HepG2 (cell line): Measurements from ENCODE around the gene B3GNT9. TPM values are rescaled to one million over a fixed set of nuclear protein-coding genes. Genes with fewer than 3 reads are reported as not detected.

ENCODE experiments used
- ARNT ChIP-seq: fragments of 450-650 bp; IDR thresholded peaks from 2 replicates; pipeline ENCODE4 v1.6.1; 2017
- CEBPG ChIP-seq: IDR thresholded peaks from 2 replicates; pipeline ENCODE4 v1.6.1; 2016
- CHD4 ChIP-seq: fragments of 200-600 bp; sonication (generic); IDR thresholded peaks from 2 replicates; pipeline ENCODE4 v1.7.0; 2017; ENCODE audit warnings: mild to moderate bottlenecking, low read length, borderline replicate concordance
- E2F2 ChIP-seq: sonication (generic); formaldehyde crosslinking; IDR thresholded peaks from 2 replicates; pipeline ENCODE4 v1.4.0; 2020; ENCODE audit warnings: missing genetic modification reagents, borderline replicate concordance
- HNF1A ChIP-seq, 2 experiments: sonication (generic) in 1 of 2; formaldehyde crosslinking in 1 of 2; IDR thresholded peaks; 2 replicates each; pipeline versions ENCODE4 v1.4.0 to v1.6.1; 2016 to 2020; ENCODE audit warnings: borderline replicate concordance in 1 of 2, low read depth in 1 of 2, mild to moderate bottlenecking in 1 of 2, missing genetic modification reagents in 1 of 2
- HNRNPH1 ChIP-seq: fragments of 200-400 bp; formaldehyde crosslinking; optimal IDR thresholded peaks from 2 replicates; pipeline ENCODE3; 2017; ENCODE audit warnings: mild to moderate bottlenecking, low read depth, low read length
- MLX ChIP-seq: IDR thresholded peaks from 2 replicates; pipeline ENCODE4 v1.6.1; 2016
- MNT ChIP-seq: fragments of 450-650 bp; IDR thresholded peaks from 2 replicates; pipeline ENCODE4 v1.6.1; 2016
- PAWR ChIP-seq: sonication (generic); formaldehyde crosslinking; IDR thresholded peaks from 2 replicates; pipeline ENCODE4 v1.4.0; 2020; ENCODE audit warnings: missing genetic modification reagents, mild to moderate bottlenecking, borderline replicate concordance
- RCOR2 ChIP-seq: IDR thresholded peaks from 2 replicates; pipeline ENCODE4 v1.6.1; 2016; ENCODE audit warnings: missing biosample characterization, missing genetic modification reagents
- TCF7L2 ChIP-seq: IDR thresholded peaks from 2 replicates; pipeline ENCODE4 v1.6.1; 2011; ENCODE audit warnings: mild to moderate bottlenecking, low read depth, low read length, moderate library complexity
- TGIF2 ChIP-seq: IDR thresholded peaks from 2 replicates; pipeline ENCODE4 v1.6.1; 2016; ENCODE audit warnings: control low read depth, missing compliant biosample characterization
- YY1 ChIP-seq: IDR thresholded peaks from 2 replicates; pipeline ENCODE4 v1.6.1; 2011; ENCODE audit warnings: low read length, low read depth, moderate library complexity, mild to moderate bottlenecking; ENCODE audit not compliant: insufficient read depth, insufficient replicate concordance
- ZMAT3 ChIP-seq: sonication (generic); formaldehyde crosslinking; conservative IDR thresholded peaks from 2 replicates; pipeline ENCODE4 v1.7.0; 2021; ENCODE audit warnings: missing genetic modification reagents
- ZNF10 ChIP-seq: sonication (generic); formaldehyde crosslinking; IDR thresholded peaks from 2 replicates; pipeline ENCODE4 v1.4.0; 2020; ENCODE audit warnings: mild to moderate bottlenecking, low read depth, missing genetic modification reagents, borderline replicate concordance
- ZNF143 ChIP-seq: sonication (generic); formaldehyde crosslinking; IDR thresholded peaks from 2 replicates; pipeline ENCODE4 v1.4.0; 2020; ENCODE audit warnings: missing genetic modification reagents
- ZNF205 ChIP-seq: IDR thresholded peaks from 2 replicates; pipeline ENCODE4 v1.6.1; 2018; ENCODE audit warnings: missing biosample characterization, missing genetic modification reagents
- ZNF260 ChIP-seq: sonication (generic); formaldehyde crosslinking; IDR thresholded peaks from 2 replicates; pipeline ENCODE4 v1.4.0; 2020; ENCODE audit warnings: missing genetic modification reagents, low read depth, mild to moderate bottlenecking, borderline replicate concordance
- ZNF441 ChIP-seq: sonication (generic); formaldehyde crosslinking; IDR thresholded peaks from 2 replicates; pipeline ENCODE4 v1.7.0; 2021; ENCODE audit warnings: missing genetic modification reagents, borderline replicate concordance
- ZNF496 ChIP-seq: sonication (generic); formaldehyde crosslinking; IDR thresholded peaks from 2 replicates; pipeline ENCODE4 v1.8.1; 2023; ENCODE audit warnings: mild to moderate bottlenecking, moderate library complexity, missing genetic modification reagents; ENCODE audit not compliant: insufficient replicate concordance
- polyA plus RNA-seq, 8 experiments: library from polyadenylated mRNA; depleted of rRNA in 3 of 8; stranded (reverse) in 7 of 8; unstranded in 1 of 8; fragments of >200 nt; fragmentation: Illumina TruSeq in 4 of 8; extraction: Trizol in 4 of 8; gene quantifications; 2 replicates each; pipeline versions ENCODE4 v1.2.1 to v1.2.3, GENCODE V29; 2011 to 2016; ENCODE audit warnings: low read depth in 4 of 8, missing spikeins in 1 of 8, mixed read lengths in 1 of 8; ENCODE audit not compliant: insufficient read depth in 1 of 8
- total RNA-seq, 5 experiments: library from RNA; depleted of rRNA; stranded (reverse); fragments of >200 nt; fragmentation: Illumina TruSeq; extraction: Trizol; gene quantifications; 2 replicates each; pipeline ENCODE4 v1.2.3, GENCODE V29; 2016; ENCODE audit warnings: low read depth in 1 of 5
- TF ChIP-seq, protein P1 (sequence below): sonication (generic); formaldehyde crosslinking; IDR thresholded peaks from 2 replicates; pipeline ENCODE4 v1.5.0; 2020; ENCODE audit warnings: missing genetic modification reagents

Gene B3GNT9
- total and polyA plus RNA-seq, 2 of the 13 experiments (the other 11 are each of a cell fraction or from before 2014, with no cell fraction given) = 1.5 to 3.1 TPM

DNA sequence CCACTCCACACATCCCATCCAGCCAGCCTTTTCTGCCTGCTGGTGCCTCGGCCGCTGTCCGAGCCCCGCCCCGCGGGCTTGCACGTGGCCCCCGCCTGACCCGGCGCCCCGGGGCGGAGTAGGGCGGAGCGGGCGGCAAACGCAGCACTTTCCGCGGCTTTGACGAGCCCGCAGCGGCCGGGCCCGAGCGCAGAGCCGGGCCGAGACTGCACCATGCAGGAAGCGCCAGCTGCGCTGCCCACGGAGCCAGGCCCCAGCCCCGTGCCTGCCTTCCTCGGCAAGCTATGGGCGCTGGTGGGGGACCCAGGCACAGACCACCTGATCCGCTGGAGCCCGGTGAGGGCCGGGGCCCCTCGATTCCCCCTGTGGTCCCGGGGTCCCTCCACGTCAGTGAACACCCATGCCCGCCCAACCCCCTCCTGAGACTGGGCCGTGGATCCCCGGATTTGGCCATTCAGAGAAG lies 13.8 kb upstream of the B3GNT9 start, which contains the start of gene HSF4 (continued):
- TF ChIP-seq MNT (peak; percentile 38; the same call in 1 of the 2 replicates), E2F2 (peak; percentile 70; the same call in 1 of the 2 replicates), PAWR (CRISPR knock-in tag) (no peak), ZNF260 (no peak), HNF1A (IDR thresholded peaks at IDR 0.05; ENCODE audit: low read depth) (no peak; the same call in 1 of the 2 replicates), HNF1A (CRISPR knock-in tag; IDR thresholded peaks at IDR 0.05; ENCODE audit: borderline replicate concordance) (0 out of 2 replicates have a peak, but pooled peaks have one; percentile 78), ZNF496 (CRISPR knock-in tag) (no peak), ZNF10 (no peak), ZNF441 (CRISPR knock-in tag) (peak; percentile 94), MLX (CRISPR knock-in tag) (peak; percentile 100), TGIF2 (CRISPR knock-in tag) (peak; percentile 79; the same call in 1 of the 2 replicates), ARNT (no peak), CEBPG (CRISPR knock-in tag) (no peak; the same call in 1 of the 2 replicates), HNRNPH1 (no peak), RCOR2 (CRISPR knock-in tag) (no peak), ZNF143 (CRISPR knock-in tag) (peak; percentile 51; the same call in 1 of the 2 replicates), CHD4 (no peak), ZMAT3 (peak; percentile 88), YY1 (no peak), ZNF205 (peak; percentile 66), TCF7L2 (no peak)
- TF ChIP-seq, protein P1, sequence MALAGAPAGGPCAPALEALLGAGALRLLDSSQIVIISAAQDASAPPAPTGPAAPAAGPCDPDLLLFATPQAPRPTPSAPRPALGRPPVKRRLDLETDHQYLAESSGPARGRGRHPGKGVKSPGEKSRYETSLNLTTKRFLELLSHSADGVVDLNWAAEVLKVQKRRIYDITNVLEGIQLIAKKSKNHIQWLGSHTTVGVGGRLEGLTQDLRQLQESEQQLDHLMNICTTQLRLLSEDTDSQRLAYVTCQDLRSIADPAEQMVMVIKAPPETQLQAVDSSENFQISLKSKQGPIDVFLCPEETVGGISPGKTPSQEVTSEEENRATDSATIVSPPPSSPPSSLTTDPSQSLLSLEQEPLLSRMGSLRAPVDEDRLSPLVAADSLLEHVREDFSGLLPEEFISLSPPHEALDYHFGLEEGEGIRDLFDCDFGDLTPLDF (CRISPR knock-in tag) = peak; percentile 63; the same call in 1 of the 2 replicates
